HepG2 (cell line): ENCODE results near the gene TRPT1. TPM values are rescaled to one million over a fixed set of nuclear protein-coding genes. Genes with fewer than 3 reads are reported as not detected.

Experiments
- ATAC-seq: fragments of 200-7000 bp; cut with Tn5 transposase; 3 replicates; pipeline ENCODE4 v1.9.1; 2020; ENCODE audit warnings: mild to moderate bottlenecking, moderate library complexity
- BruUV-seq: library from RNA; stranded (reverse); fragments of 400-500 nt; replicated peaks from 2 replicates; lab custom pipeline; 2021; lab: Mats Ljungman, UMichigan
- CTCF ChIA-PET: fragments of 300-600 bp; formaldehyde crosslinking; extraction: SDS; loops from one replicate; lab custom pipeline; 2021; ENCODE audit warnings: low total read pairs, inconsistent platforms, low intra/inter-chr PET ratio; lab: Yijun Ruan, JAX
- POLR2A ChIA-PET: fragments of 350-600 bp; sonication (Branson Sonifier 250); formaldehyde crosslinking; loops from one replicate; lab custom pipeline; 2020; ENCODE audit warnings: antibody characterized with exemption, inconsistent platforms; lab: Yijun Ruan, JAX
- DNase-seq: peaks from one replicate; pipeline ENCODE4 v3.0.0-alpha.2; 2015; ENCODE audit warnings: low spot score
- FAIRE-seq: peaks from 3 replicates; lab custom pipeline; 2011; peaks lifted over from hg19 to GRCh38; lab: Jason Lieb, UNC
- H2AFZ ChIP-seq: one replicate; pipeline ENCODE4 v1.6.1; 2011; ENCODE audit warnings: low read length, inconsistent platforms
- H3K27ac ChIP-seq: fragments of 300-600 bp; 3 replicates; pipeline ENCODE4 v1.8.0; 2011; ENCODE audit warnings: mixed run types, mild to moderate bottlenecking, mixed read lengths, low read length, inconsistent platforms; ENCODE audit not compliant: insufficient read depth; ENCODE audit errors: extremely low read length
- H3K27me3 ChIP-seq, 2 experiments: fragments of 200-600 bp in 1 of 2; 2 replicates in 1 of 2; 3 replicates in 1 of 2; pipeline versions ENCODE4 v1.6.0 to v1.8.0; 2011; ENCODE audit warnings: low read length in 2 of 2, mild to moderate bottlenecking in 2 of 2, moderate library complexity in 2 of 2, inconsistent platforms in 1 of 2; ENCODE audit not compliant: insufficient read depth in 2 of 2, control insufficient read depth in 1 of 2
- H3K36me3 ChIP-seq, 2 experiments: fragments of 200-600 bp in 1 of 2; replicated peaks in 1 of 2; 2 replicates in 1 of 2; 3 replicates in 1 of 2; pipeline versions ENCODE4 v1.5.1 to v1.8.0; 2011; ENCODE audit warnings: low read length in 2 of 2, inconsistent platforms in 1 of 2; ENCODE audit not compliant: insufficient read depth in 2 of 2, control insufficient read depth in 1 of 2
- H3K4me1 ChIP-seq: 2 replicates; pipeline ENCODE4 v1.5.1; 2012; ENCODE audit warnings: low read length, inconsistent platforms; ENCODE audit not compliant: insufficient read depth
- H3K4me2 ChIP-seq: 2 replicates; pipeline ENCODE4 v1.6.0; 2011; ENCODE audit warnings: low read depth, low read length, inconsistent platforms
- H3K4me3 ChIP-seq, 3 experiments: fragments of 200-600 bp in 1 of 3; sonication (generic), shearing (Covaris generic) in 1 of 3; replicated peaks in 1 of 3; 2 replicates each; pipeline ENCODE4 v1.5.1; 2011 to 2016; ENCODE audit warnings: low read length in 3 of 3, inconsistent platforms in 2 of 3, low read depth in 2 of 3, mild to moderate bottlenecking in 2 of 3, control low read depth in 1 of 3, mixed read lengths in 1 of 3; ENCODE audit not compliant: insufficient read depth in 1 of 3
- H3K79me2 ChIP-seq: one replicate; pipeline ENCODE4 v1.6.1; 2011; ENCODE audit warnings: low read length, inconsistent platforms; ENCODE audit not compliant: insufficient read depth
- H3K9ac ChIP-seq: 2 replicates; pipeline ENCODE4 v1.6.0; 2011; ENCODE audit warnings: mild to moderate bottlenecking, low read depth, low read length, inconsistent platforms; ENCODE audit not compliant: insufficient read depth
- H3K9me3 ChIP-seq: 2 replicates; pipeline ENCODE4 v1.5.1; 2012; ENCODE audit warnings: mild to moderate bottlenecking, low read length
- H4K20me1 ChIP-seq: 2 replicates; pipeline ENCODE4 v1.6.0; 2011; ENCODE audit warnings: inconsistent platforms, mild to moderate bottlenecking, low read length, moderate library complexity; ENCODE audit not compliant: insufficient read depth
- ARID5B ChIP-seq: IDR thresholded peaks from 2 replicates; pipeline ENCODE4 v1.4.0; 2020; ENCODE audit warnings: mild to moderate bottlenecking, missing genetic modification reagents
- ATAD3A ChIP-seq: sonication (generic); formaldehyde crosslinking; IDR thresholded peaks from 2 replicates; pipeline ENCODE4 v1.4.0; 2020; ENCODE audit warnings: missing genetic modification reagents
- PAWR ChIP-seq: sonication (generic); formaldehyde crosslinking; IDR thresholded peaks from 2 replicates; pipeline ENCODE4 v1.4.0; 2020; ENCODE audit warnings: missing genetic modification reagents, mild to moderate bottlenecking, borderline replicate concordance
- PCBP2 ChIP-seq: fragments of 200-400 bp; formaldehyde crosslinking; optimal IDR thresholded peaks from 2 replicates; pipeline ENCODE3; 2018; ENCODE audit warnings: low read length, low read depth; ENCODE audit not compliant: poor library complexity, severe bottlenecking
- RNF219 ChIP-seq: sonication (generic); formaldehyde crosslinking; IDR thresholded peaks from 2 replicates; pipeline ENCODE4 v1.5.0; 2020; ENCODE audit warnings: mild to moderate bottlenecking, missing genetic modification reagents
- ZBTB26 ChIP-seq: IDR thresholded peaks from 2 replicates; pipeline ENCODE4 v1.6.1; 2016; ENCODE audit warnings: missing compliant biosample characterization, missing genetic modification reagents, borderline replicate concordance
- ZNF232 ChIP-seq: sonication (generic); formaldehyde crosslinking; IDR thresholded peaks from 2 replicates; pipeline ENCODE4 v1.4.0; 2020; ENCODE audit warnings: missing genetic modification reagents, borderline replicate concordance
- ZNF629 ChIP-seq: sonication (generic); formaldehyde crosslinking; conservative IDR thresholded peaks from 2 replicates; pipeline ENCODE4 v1.5.0; 2020; ENCODE audit warnings: missing genetic modification reagents
- WGBS: methylation state at CpG from one replicate; pipeline ENCODE4 v1.1.6; 2017; ENCODE audit warnings: low lambda C conversion rate; 5-methylcytosine and 5-hydroxymethylcytosine counted together
- in situ Hi-C: cut with HindIII; loops from 2 replicates; pipeline ENCODE4 v1.10.0; 2017; ENCODE audit warnings: low pct_unique_long_range_greater_than_20kb; ENCODE audit not compliant: extremely low pct_ligation_motif_present
- intact Hi-C: fragments of 100-400 bp; cut with micrococcal nuclease; formaldehyde crosslinking; loops from one replicate; pipeline ENCODE4 v1.10.0; 2022; ENCODE audit not compliant: unreplicated experiment
- polyA plus RNA-seq, 8 experiments: library from polyadenylated mRNA; depleted of rRNA in 3 of 8; stranded (reverse) in 7 of 8; unstranded in 1 of 8; fragments of >200 nt; fragmentation: Illumina TruSeq in 4 of 8; extraction: Trizol in 4 of 8; gene quantifications; 2 replicates each; pipeline versions ENCODE4 v1.2.1 to v1.2.3, GENCODE V29; 2011 to 2016; ENCODE audit warnings: low read depth in 4 of 8, missing spikeins in 1 of 8, mixed read lengths in 1 of 8; ENCODE audit not compliant: insufficient read depth in 1 of 8
- total RNA-seq, 5 experiments: library from RNA; depleted of rRNA; stranded (reverse); fragments of >200 nt; fragmentation: Illumina TruSeq; extraction: Trizol; gene quantifications; 2 replicates each; pipeline ENCODE4 v1.2.3, GENCODE V29; 2016; ENCODE audit warnings: low read depth in 1 of 5

The TRPT1 gene
- total and polyA plus RNA-seq, 2 of the 13 experiments (the other 11 are each of a cell fraction or from before 2014, with no cell fraction given): 24.8 to 40.7 TPM

- intact Hi-C loops (no loop called here), in situ Hi-C loops (no loop called here)
- H3K79me2 ChIP-seq: peaks cover 7% of the 10 kb centered on the region
- BruUV-seq: no TSS peak
- no peaks in the 10 kb centered on the region for H4K20me1 ChIP-seq
- H2AFZ ChIP-seq: no peak overlapping the region
- H3K4me3 ChIP-seq: no peak overlapping the region
- peaks cover 46% of the 10 kb centered on the region for H3K4me1 ChIP-seq
- no peak overlapping the region for H3K27ac ChIP-seq
- ChIA-PET POLR2A (interaction anchor here (1.3 to 2.1 kb wide), 2 partner anchors 12 to 52 kb away, joined by 6 to 7 read pairs; partner anchors contain the start of gene ESRRA), CTCF (no interaction called here)
- ATAC-seq: no peak
- 90% methylated on average over 3 of the region's 8 CpGs for WGBS
- no peaks in the 10 kb centered on the region; a peak in 1 of 5 replicates for H3K27me3 ChIP-seq
- no peak overlapping the region for H3K4me2 ChIP-seq
- no peak for DNase-seq
- FAIRE-seq: no peak
- no peaks in the 10 kb centered on the region for H3K9me3 ChIP-seq
- no peak overlapping the region for H3K9ac ChIP-seq
- TF ChIP-seq RNF219 (CRISPR knock-in tag) (no peak), PAWR (CRISPR knock-in tag) (no peak), ZBTB26 (no peak), ARID5B (CRISPR knock-in tag) (no peak), ATAD3A (no peak), PCBP2 (no peak), ZNF629 (CRISPR knock-in tag) (peak; percentile 74), ZNF232 (no peak)
- TF ChIP-seq, all 625 proteins: peak for 1
- peaks cover 5 to 10% of the 10 kb centered on the region in 2 experiments; a peak in 1 of 5 replicates for H3K36me3 ChIP-seq
Observed at GRCh38 chr11:64253043-64253442, 27.1 kb upstream of the TRPT1 start.
